C4-2B (cell line): ENCODE measurements around the gene TSGA10IP.
"Not testable (repeated sequence)": the region's sequence is repeated elsewhere in the genome, so short reads cannot be mapped to it uniquely, and the experiment has no call there.

Experiments used
- H3K27ac ChIP-seq: fragments of 450-650 bp; 2 replicates; pipeline ENCODE4 v1.5.1; 2017
- CTCF ChIP-seq: fragments of 450-650 bp; conservative IDR thresholded peaks from 2 replicates; pipeline ENCODE4 v1.5.1; 2017; ENCODE audit warnings: mild to moderate bottlenecking
- ZFX ChIP-seq: fragments of 450-650 bp; IDR thresholded peaks from 2 replicates; pipeline ENCODE4 v1.6.1; 2017

The TSGA10IP gene

GRCh38 chr11:65947603-65948125 is 2.4 kb downstream of the TSGA10IP start:
- no peak overlapping the region for H3K27ac ChIP-seq
- TF ChIP-seq ZFX (no peak), CTCF (no peak)

- H3K27ac ChIP-seq, result not testable (repeated sequence)
Observed at GRCh38 chr11:65950711-65951110, 5.4 kb downstream of the TSGA10IP start.

- H3K27ac ChIP-seq, result not testable (repeated sequence)
Observed at GRCh38 chr11:65951641-65952040, 6.4 kb downstream of the TSGA10IP start.

- TF ChIP-seq ZFX, result no peak
- TF ChIP-seq CTCF, result no peak
Observed at GRCh38 chr11:65952052-65952521, 6.8 kb downstream of the TSGA10IP start.

GRCh38 chr11:65953471-65953870 is 8.2 kb downstream of the TSGA10IP start:
- TF ChIP-seq ZFX (no peak), CTCF (no peak)
- no peak overlapping the region for H3K27ac ChIP-seq

More at GRCh38 chr11:65952052-65952521, 6.8 kb downstream of the TSGA10IP start:
- H3K27ac ChIP-seq, result no peak overlapping the region

- H3K27ac ChIP-seq, result no peak overlapping the region
- TF ChIP-seq CTCF (no peak), ZFX (no peak)
Observed at GRCh38 chr11:65954771-65955170, 9.5 kb downstream of the TSGA10IP start.

- TF ChIP-seq CTCF (no peak), ZFX (no peak)
- H3K27ac ChIP-seq, result no peak overlapping the region
Observed at GRCh38 chr11:65958291-65958690, 13.0 kb downstream of the TSGA10IP start.

GRCh38 chr11:65958774-65959420 is 13.6 kb downstream of the TSGA10IP start:
- TF ChIP-seq CTCF (no peak), ZFX (no peak)
- H3K27ac ChIP-seq, result no peak overlapping the region
